GM12878 (cell line): ENCODE measurements around the gene IRF6. TPM values are rescaled to one million over a fixed set of nuclear protein-coding genes. Genes with fewer than 3 reads are reported as not detected.
A peak's percentile ranks its signal among the peaks of the same experiment; 100 is the strongest.

ENCODE experiments used
- CHD2 ChIP-seq: IDR thresholded peaks from 2 replicates; pipeline ENCODE4 v1.6.1; 2011; ENCODE audit warnings: low read depth, low read length, improper control_type of control experiment, borderline replicate concordance
- CREB1 ChIP-seq: IDR thresholded peaks from 2 replicates; pipeline ENCODE4 v1.6.1; 2012; ENCODE audit warnings: low read depth, mild to moderate bottlenecking, inconsistent platforms
- CUX1 ChIP-seq: IDR thresholded peaks from 2 replicates; pipeline ENCODE4 v1.6.1; 2012; ENCODE audit warnings: improper control_type of control experiment, low read depth, low read length; ENCODE audit not compliant: insufficient replicate concordance
- E2F8 ChIP-seq: fragments of 450-650 bp; IDR thresholded peaks from 2 replicates; pipeline ENCODE4 v1.6.1; 2018; ENCODE audit warnings: mild to moderate bottlenecking, low read depth, moderate library complexity; ENCODE audit not compliant: partially characterized antibody
- EED ChIP-seq: sonication (generic); IDR thresholded peaks from 2 replicates; pipeline ENCODE4 v1.6.1; 2016; ENCODE audit warnings: antibody characterized with exemption, low read depth
- IKZF2 ChIP-seq, 2 experiments: fragments of 450-650 bp; IDR thresholded peaks; 2 replicates each; pipeline ENCODE4 v1.6.1; 2017; ENCODE audit warnings: mild to moderate bottlenecking in 2 of 2, moderate library complexity in 2 of 2
- MYC ChIP-seq: IDR thresholded peaks from 2 replicates; pipeline ENCODE4 v1.6.1; 2011; ENCODE audit warnings: mild to moderate bottlenecking, low read length, moderate library complexity, inconsistent platforms; ENCODE audit not compliant: insufficient read depth, insufficient replicate concordance, insufficient read length, severe bottlenecking
- POLR2AphosphoS5 ChIP-seq: IDR thresholded peaks from 2 replicates; pipeline ENCODE4 v1.6.1; 2011; ENCODE audit warnings: mild to moderate bottlenecking, low read length, inconsistent platforms
- PRDM15 ChIP-seq: fragments of 450-650 bp; formaldehyde crosslinking; IDR thresholded peaks from 2 replicates; pipeline ENCODE4 v1.4.0; 2020; ENCODE audit warnings: mild to moderate bottlenecking, moderate library complexity
- RELB ChIP-seq: fragments of 450-650 bp; IDR thresholded peaks from 2 replicates; pipeline ENCODE4 v1.6.1; 2017; ENCODE audit warnings: low read depth, mild to moderate bottlenecking, moderate library complexity
- SMARCA5 ChIP-seq: fragments of 450-650 bp; IDR thresholded peaks from 2 replicates; pipeline ENCODE4 v1.6.1; 2017; ENCODE audit warnings: mild to moderate bottlenecking
- STAT1 ChIP-seq: fragments of 450-650 bp; conservative IDR thresholded peaks from 2 replicates; pipeline ENCODE4 v1.6.1; 2014; ENCODE audit warnings: antibody characterized with exemption, mild to moderate bottlenecking
- USF2 ChIP-seq: IDR thresholded peaks from 2 replicates; pipeline ENCODE4 v1.6.1; 2011; ENCODE audit warnings: low read depth, low read length, improper control_type of control experiment, borderline replicate concordance
- polyA plus RNA-seq, 11 experiments: library from polyadenylated mRNA; depleted of rRNA in 4 of 11; unstranded in 6 of 11; stranded (reverse) in 5 of 11; fragments of >200 nt; fragmentation: Nextera tagmentation in 4 of 11; fragmentation: Illumina TruSeq in 1 of 11; extraction: Ambion mirVana in 4 of 11; extraction: Trizol in 1 of 11; gene quantifications; 1 replicate in 1 of 11; 2 replicates in 10 of 11; pipeline versions ENCODE4 v1.2.1 to v1.2.3, GENCODE V29; 2011 to 2016; ENCODE audit warnings: inconsistent platforms in 2 of 11, missing spikeins in 2 of 11, low read depth in 1 of 11
- total RNA-seq, 4 experiments: library from RNA; depleted of rRNA in 3 of 4; stranded (reverse); fragments of >200 nt in 3 of 4; fragmentation: Illumina TruSeq in 1 of 4; extraction: Trizol in 1 of 4; gene quantifications; 2 replicates each; pipeline versions ENCODE4 v1.2.1 to v1.2.3, GENCODE V29; 2013 to 2021

The IRF6 gene
- total and polyA plus RNA-seq, 10 of the 15 experiments (the other 5 are each of a cell fraction or from before 2014, with no cell fraction given), result 0.04 to 0.50 (median 0.09) TPM; not detected in 1

GRCh38 chr1:209769171-209769904, 36.6 kb downstream of the IRF6 start (continued):
- TF ChIP-seq CUX1 (peak; percentile 86), RELB (peak; percentile 85), POLR2AphosphoS5 (peak; percentile 55; the same call in 1 of the 2 replicates), STAT1 (no peak), SMARCA5 (0 out of 2 replicates have a peak, but pooled peaks have one; percentile 13), CHD2 (no peak; the same call in 1 of the 2 replicates), MYC (no peak), CREB1 (0 out of 2 replicates have a peak, but pooled peaks have one; percentile 34), USF2 (no peak), PRDM15 (no peak), EED (peak; percentile 94), IKZF2 (IDR thresholded peaks at IDR 0.05) (peak; percentile 89 to 91), E2F8 (no peak)
